Measurements from ENCODE around the gene KLF11.

KLF11 gene

DNA sequence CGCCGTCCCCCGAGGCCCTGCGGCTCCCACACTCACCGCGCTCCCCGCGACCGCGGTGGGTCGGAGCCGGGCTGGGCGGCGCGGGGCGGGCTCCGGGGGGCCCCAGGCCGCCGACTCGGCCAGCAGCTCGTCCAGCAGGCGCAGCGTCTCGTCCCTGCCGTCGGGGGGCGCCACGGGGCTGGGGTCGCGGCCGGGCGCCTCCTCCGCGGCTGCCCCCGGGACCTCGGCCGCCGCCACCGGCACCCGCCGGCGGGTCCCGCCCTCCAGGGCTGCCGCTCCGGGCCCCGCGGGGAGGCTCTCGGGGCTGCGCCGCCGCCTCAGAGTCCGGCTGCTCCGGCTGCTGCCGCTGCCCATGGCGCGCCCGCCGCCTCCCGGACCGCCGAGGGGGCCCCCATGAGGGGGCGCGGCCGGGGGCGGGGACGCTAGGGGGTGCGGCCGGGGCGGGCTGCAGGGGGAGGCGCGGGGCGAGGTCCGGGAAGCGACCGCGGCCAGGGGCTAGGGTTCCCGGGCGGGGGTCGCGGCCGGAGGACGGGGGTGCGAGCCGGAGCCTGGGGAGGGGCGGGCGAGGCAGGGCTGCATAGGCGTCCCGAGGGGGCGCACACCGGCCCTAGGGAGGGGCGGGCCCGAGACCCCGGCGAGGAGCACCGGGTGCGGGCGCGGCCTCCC lies 36.7 kb downstream of the KLF11 start, which contains the start of gene CYS1:
TSS of gene CYS1 (minus strand) at position 542 of the 666 bp plus-strand sequence. CDS start at position 354, 188 bp downstream.
- Histone ChIP-seq H3K36me3 (ENCODE audit: control insufficient read depth, insufficient read depth, low read length) (no peaks in the 10 kb centered on the region), H3K27me3 (replicated peaks; ENCODE audit: control insufficient read depth, insufficient read depth, low read length) (no peaks in the 10 kb centered on the region), H3K4me3 (replicated peaks; ENCODE audit: low read depth, low read length) (peak within 1 kb of the TSS; percentile 69)
- TF ChIP-seq, protein P1, sequence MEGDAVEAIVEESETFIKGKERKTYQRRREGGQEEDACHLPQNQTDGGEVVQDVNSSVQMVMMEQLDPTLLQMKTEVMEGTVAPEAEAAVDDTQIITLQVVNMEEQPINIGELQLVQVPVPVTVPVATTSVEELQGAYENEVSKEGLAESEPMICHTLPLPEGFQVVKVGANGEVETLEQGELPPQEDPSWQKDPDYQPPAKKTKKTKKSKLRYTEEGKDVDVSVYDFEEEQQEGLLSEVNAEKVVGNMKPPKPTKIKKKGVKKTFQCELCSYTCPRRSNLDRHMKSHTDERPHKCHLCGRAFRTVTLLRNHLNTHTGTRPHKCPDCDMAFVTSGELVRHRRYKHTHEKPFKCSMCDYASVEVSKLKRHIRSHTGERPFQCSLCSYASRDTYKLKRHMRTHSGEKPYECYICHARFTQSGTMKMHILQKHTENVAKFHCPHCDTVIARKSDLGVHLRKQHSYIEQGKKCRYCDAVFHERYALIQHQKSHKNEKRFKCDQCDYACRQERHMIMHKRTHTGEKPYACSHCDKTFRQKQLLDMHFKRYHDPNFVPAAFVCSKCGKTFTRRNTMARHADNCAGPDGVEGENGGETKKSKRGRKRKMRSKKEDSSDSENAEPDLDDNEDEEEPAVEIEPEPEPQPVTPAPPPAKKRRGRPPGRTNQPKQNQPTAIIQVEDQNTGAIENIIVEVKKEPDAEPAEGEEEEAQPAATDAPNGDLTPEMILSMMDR (IDR thresholded peaks at IDR 0.05; ENCODE audit: insufficient read depth, low read length, poor library complexity, severe bottlenecking), result no peak
- peak; percentile 61 for DNase-seq (ENCODE audit: extremely low read depth, insufficient read length)

DNA sequence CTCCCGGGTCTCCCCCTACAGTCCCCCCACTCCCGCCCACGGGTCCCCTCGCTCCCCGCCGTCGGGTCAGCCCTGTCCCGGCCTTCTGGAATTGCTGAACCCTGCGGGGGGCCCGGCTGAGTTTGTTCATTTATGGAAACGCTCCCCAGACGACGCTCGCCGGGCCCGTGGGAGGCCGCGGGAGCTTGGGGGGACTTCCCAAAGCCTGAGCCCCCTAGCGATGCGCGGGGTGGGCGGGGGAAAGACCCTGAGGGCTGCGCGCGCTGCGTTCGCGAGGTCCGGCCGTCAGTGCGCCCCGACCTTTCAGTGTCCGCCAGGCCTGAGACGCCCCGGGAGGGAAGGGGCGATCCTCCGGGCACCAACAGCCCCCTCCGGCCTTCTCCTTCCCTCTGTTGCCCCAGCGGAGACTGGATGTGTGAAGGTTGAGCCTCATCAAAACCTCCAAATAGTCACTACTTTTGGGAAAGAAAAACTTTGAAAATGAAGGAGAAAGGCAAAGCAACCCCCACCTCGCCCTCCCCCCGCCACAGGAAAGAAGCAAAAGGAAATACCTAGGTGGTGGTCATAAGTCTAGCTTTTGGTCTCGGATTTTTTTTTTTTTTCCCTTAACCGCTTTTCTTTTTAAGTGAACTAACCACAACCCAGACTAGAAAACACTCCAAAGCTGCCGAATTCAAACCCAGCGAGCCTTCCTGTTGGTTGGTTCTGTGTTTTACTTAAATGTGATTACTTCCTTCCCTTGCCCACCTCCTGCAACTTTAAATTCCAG lies 37.4 kb downstream of the KLF11 start:
- Histone ChIP-seq H3K36me3 (ENCODE audit: control insufficient read depth, insufficient read depth, low read length) (no peaks in the 10 kb centered on the region), H3K27me3 (replicated peaks; ENCODE audit: control insufficient read depth, insufficient read depth, low read length) (no peaks in the 10 kb centered on the region), H3K4me3 (replicated peaks; ENCODE audit: low read depth, low read length) (peak overlapping the region; percentile 69)
- DNase-seq (ENCODE audit: extremely low read depth, insufficient read length), result peak; percentile 80
- TF ChIP-seq, protein P1 (IDR thresholded peaks at IDR 0.05; ENCODE audit: insufficient read depth, low read length, poor library complexity, severe bottlenecking), result no peak

DNA sequence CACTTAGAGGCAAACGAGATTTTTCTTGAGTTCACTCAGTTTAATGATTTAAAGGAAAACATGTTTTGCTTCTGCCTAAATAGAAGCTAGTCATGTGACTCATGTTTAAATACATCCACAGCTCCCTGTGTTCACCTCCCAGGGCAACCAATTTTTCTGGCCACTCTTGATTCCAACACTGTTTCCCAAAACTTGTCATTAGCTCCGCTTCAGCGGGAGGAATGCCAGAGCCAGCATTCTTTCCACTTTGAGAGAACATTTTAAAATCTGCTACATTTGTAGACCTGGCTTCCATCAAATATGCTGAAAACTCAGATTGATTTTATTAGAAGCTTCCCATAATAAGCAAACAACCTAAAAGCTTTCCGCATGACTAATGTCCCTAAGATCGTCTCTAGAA lies 39.7 kb downstream of the KLF11 start:
- no peak for DNase-seq (ENCODE audit: extremely low read depth, insufficient read length)
- TF ChIP-seq, protein P1 (IDR thresholded peaks at IDR 0.05; ENCODE audit: insufficient read depth, low read length, poor library complexity, severe bottlenecking), result no peak
- H3K27me3 ChIP-seq (replicated peaks; ENCODE audit: control insufficient read depth, insufficient read depth, low read length), result no peaks in the 10 kb centered on the region

DNA sequence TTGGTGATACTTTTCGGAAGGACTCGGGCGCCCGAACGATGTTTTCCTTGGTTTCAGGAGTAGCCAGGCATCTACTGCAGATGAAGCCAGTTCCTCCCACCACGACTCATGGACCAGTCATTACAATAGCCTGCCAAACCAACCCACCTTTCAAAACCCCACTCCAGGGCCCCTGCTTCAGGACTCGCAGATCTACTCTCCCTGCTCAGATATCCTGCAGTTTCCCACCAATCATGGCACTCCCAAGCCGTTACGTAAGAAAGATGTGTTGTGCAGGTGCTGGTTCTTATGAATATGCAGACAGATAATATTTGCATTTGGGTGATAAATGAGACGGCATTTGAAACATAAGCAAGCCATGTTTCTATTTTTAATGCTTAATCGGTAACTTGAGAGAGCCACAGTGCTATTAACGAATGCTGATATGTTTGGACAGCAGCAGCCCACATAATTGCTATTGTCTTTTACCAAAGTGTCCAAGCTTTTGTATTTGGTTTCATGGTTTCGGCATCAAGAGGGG lies 40.4 kb downstream of the KLF11 start:
- Histone ChIP-seq H3K36me3 (ENCODE audit: control insufficient read depth, insufficient read depth, low read length) (no peaks in the 10 kb centered on the region), H3K27me3 (replicated peaks; ENCODE audit: control insufficient read depth, insufficient read depth, low read length) (no peaks in the 10 kb centered on the region), H3K4me3 (replicated peaks; ENCODE audit: low read depth, low read length) (peak overlapping the region; percentile 15; the same call in 1 of the 2 replicates)
- TF ChIP-seq, protein P1 (IDR thresholded peaks at IDR 0.05; ENCODE audit: insufficient read depth, low read length, poor library complexity, severe bottlenecking), result no peak
- DNase-seq (ENCODE audit: extremely low read depth, insufficient read length), result peak; percentile 47

More for the DNA sequence above, 39.7 kb downstream of the KLF11 start:
- H3K36me3 ChIP-seq (ENCODE audit: control insufficient read depth, insufficient read depth, low read length), result no peaks in the 10 kb centered on the region
- peak overlapping the region; percentile 2; the same call in 1 of the 2 replicates for H3K4me3 ChIP-seq (replicated peaks; ENCODE audit: low read depth, low read length)

DNA sequence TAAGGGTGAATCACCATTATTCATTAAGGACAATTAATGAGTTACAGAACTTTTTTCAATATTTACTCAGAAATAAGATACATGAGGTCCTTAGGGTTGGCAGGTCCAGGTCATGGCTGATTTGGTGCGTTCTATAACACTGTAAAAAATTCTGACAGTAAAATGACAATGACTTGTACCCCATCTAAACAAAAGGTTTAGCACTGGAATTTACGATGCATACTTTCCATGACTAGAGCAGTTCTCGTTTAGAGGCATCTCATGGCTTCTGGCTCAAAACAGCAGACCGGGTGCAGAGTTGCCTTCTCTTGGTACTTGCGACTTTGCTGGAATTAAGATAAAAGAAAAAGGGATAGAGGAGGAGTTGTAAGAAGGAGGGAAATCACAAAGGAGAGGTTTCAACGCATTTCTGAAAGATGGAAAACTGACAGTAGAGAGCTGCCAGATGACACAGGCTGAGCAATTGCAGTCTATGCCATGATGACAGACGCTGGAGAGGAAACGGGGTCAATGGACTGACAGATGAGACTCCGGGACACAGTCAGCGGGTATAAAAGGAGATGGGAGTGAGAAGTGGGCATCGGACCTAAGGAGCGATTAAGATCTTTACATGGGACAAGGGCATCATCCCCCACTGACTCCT lies 41.0 kb downstream of the KLF11 start:
- Histone ChIP-seq H3K4me3 (replicated peaks; ENCODE audit: low read depth, low read length) (no peak overlapping the region), H3K36me3 (ENCODE audit: control insufficient read depth, insufficient read depth, low read length) (no peaks in the 10 kb centered on the region), H3K27me3 (replicated peaks; ENCODE audit: control insufficient read depth, insufficient read depth, low read length) (no peaks in the 10 kb centered on the region)
- no peak for DNase-seq (ENCODE audit: extremely low read depth, insufficient read length)
- TF ChIP-seq, protein P1 (IDR thresholded peaks at IDR 0.05; ENCODE audit: insufficient read depth, low read length, poor library complexity, severe bottlenecking), result no peak

Measured in GM06990 (cell line).